Liver (tissue), 9 donors: ENCODE measurements around the gene RELB. TPM values are rescaled to one million over a fixed set of nuclear protein-coding genes. Genes with fewer than 3 reads are reported as not detected.

Source experiments
- DNase-seq: peaks from one replicate; pipeline ENCODE4 v3.0.0-alpha.2; 2017; ENCODE audit warnings: low spot score
- H3K27ac ChIP-seq, 2 donors: one replicate each; pipeline ENCODE4 v1.7.0; 2013; ENCODE audit warnings: inconsistent platforms in 2 of 2, low read length in 2 of 2, control low read depth in 1 of 2, low read depth in 1 of 2, mild to moderate bottlenecking in 1 of 2
- H3K27me3 ChIP-seq, 4 donors: one replicate each; pipeline versions ENCODE4 v1.6.1 to v1.7.0; 2013; ENCODE audit warnings: low read length in 3 of 4, inconsistent platforms in 1 of 4, mild to moderate bottlenecking in 1 of 4, moderate library complexity in 1 of 4; ENCODE audit not compliant: control insufficient read depth in 4 of 4, insufficient read depth in 4 of 4
- H3K36me3 ChIP-seq, 4 donors: one replicate each; pipeline versions ENCODE4 v1.6.1 to v1.7.0; 2013; ENCODE audit warnings: low read length in 3 of 4, mild to moderate bottlenecking in 3 of 4, low read depth in 1 of 4, moderate library complexity in 1 of 4; ENCODE audit not compliant: control insufficient read depth in 4 of 4, insufficient read depth in 3 of 4
- H3K4me1 ChIP-seq, 4 donors: one replicate each; pipeline versions ENCODE4 v1.6.1 to v1.7.0; 2013; ENCODE audit warnings: low read length in 3 of 4, mild to moderate bottlenecking in 3 of 4, moderate library complexity in 1 of 4; ENCODE audit not compliant: control insufficient read depth in 4 of 4, insufficient read depth in 4 of 4
- H3K4me3 ChIP-seq, 3 donors: one replicate each; pipeline versions ENCODE4 v1.6.1 to v1.7.0; 2013; ENCODE audit warnings: low read length in 3 of 3, control low read depth in 1 of 3, low read depth in 1 of 3, mild to moderate bottlenecking in 1 of 3
- H3K9ac ChIP-seq, 2 donors: one replicate each; pipeline ENCODE4 v1.7.0; 2013; ENCODE audit warnings: low read length in 2 of 2, mild to moderate bottlenecking in 2 of 2, moderate library complexity in 2 of 2, control low read depth in 1 of 2, low read depth in 1 of 2
- H3K9me3 ChIP-seq, 4 donors: one replicate each; pipeline versions ENCODE4 v1.6.1 to v1.7.0; 2013; ENCODE audit warnings: low read length in 3 of 4; ENCODE audit not compliant: control insufficient read depth in 4 of 4
- EGR1 ChIP-seq, 2 donors: IDR thresholded peaks; 2 replicates each; pipeline ENCODE4 v1.6.1; 2016 to 2018; ENCODE audit warnings: antibody characterized with exemption in 2 of 2, low read depth in 2 of 2
- FOXA2 ChIP-seq: IDR thresholded peaks from 2 replicates; pipeline ENCODE4 v1.6.1; 2016; ENCODE audit warnings: antibody characterized with exemption
- HNF4A ChIP-seq, 2 donors: conservative IDR thresholded peaks; 2 replicates each; pipeline ENCODE4 v1.6.1; 2016; ENCODE audit warnings: antibody characterized with exemption in 2 of 2, mild to moderate bottlenecking in 2 of 2
- HNF4G ChIP-seq: IDR thresholded peaks from 2 replicates; pipeline ENCODE4 v1.6.1; 2016; ENCODE audit warnings: antibody characterized with exemption
- JUND ChIP-seq, 2 donors: IDR thresholded peaks; 2 replicates each; pipeline ENCODE4 v1.6.1; 2016; ENCODE audit warnings: antibody characterized with exemption in 2 of 2
- NR2F2 ChIP-seq: IDR thresholded peaks from 2 replicates; pipeline ENCODE4 v1.6.1; 2016; ENCODE audit warnings: antibody characterized with exemption
- RAD21 ChIP-seq, 2 donors: IDR thresholded peaks; 2 replicates each; pipeline ENCODE4 v1.6.1; 2016; ENCODE audit warnings: antibody characterized with exemption in 2 of 2, mild to moderate bottlenecking in 2 of 2
- RXRA ChIP-seq, 2 donors: IDR thresholded peaks; 2 replicates each; pipeline ENCODE4 v1.6.1; 2017 to 2018; ENCODE audit warnings: antibody characterized with exemption in 2 of 2, mild to moderate bottlenecking in 1 of 2
- TAF1 ChIP-seq: conservative IDR thresholded peaks from 2 replicates; pipeline ENCODE4 v1.6.1; 2016; ENCODE audit warnings: antibody characterized with exemption, mild to moderate bottlenecking
- WGBS: extraction: QIAGEN DNeasy Blood & Tissue Kit; methylation state at CpG from one replicate; pipeline ENCODE4 v1.1.7; 2013; 5-methylcytosine and 5-hydroxymethylcytosine counted together
- polyA plus RNA-seq, 2 donors: library from polyadenylated mRNA; stranded (reverse) in 1 of 2; unstranded in 1 of 2; fragments of 200-250 nt in 1 of 2; fragments of >200 nt in 1 of 2; fragmentation: Nextera tagmentation in 1 of 2; extraction: Ambion mirVana in 1 of 2; gene quantifications; one replicate each; pipeline versions ENCODE4 v1.2.1 to v1.2.3, GENCODE V29; 2013 to 2015
- total RNA-seq, 2 donors: library from RNA; depleted of rRNA; stranded (reverse); fragments of >200 nt; gene quantifications; one replicate each; pipeline ENCODE4 v1.2.3, GENCODE V29; 2014
- TF ChIP-seq, protein P1 (sequence below): IDR thresholded peaks from 2 replicates; pipeline ENCODE4 v1.6.1; 2016; ENCODE audit warnings: antibody characterized with exemption, mild to moderate bottlenecking
- TF ChIP-seq, protein P2 (sequence below): fragments of 150-350 bp; IDR thresholded peaks from 2 replicates; pipeline ENCODE4 v1.5.1; 2017; ENCODE audit warnings: improper control_type of control experiment, low read depth, low read length; ENCODE audit not compliant: missing input control
- TF ChIP-seq, protein P3 (sequence below): IDR thresholded peaks from 2 replicates; pipeline ENCODE4 v1.6.1; 2016; ENCODE audit warnings: antibody characterized with exemption
- TF ChIP-seq, protein P4 (sequence below): IDR thresholded peaks from 2 replicates; pipeline ENCODE4 v1.6.1; 2016; ENCODE audit warnings: antibody characterized with exemption
- donor health status: healthy.
- donor health status: healthy.
- donor health status: healthy.
- donor health status: healthy.
- donor health status: healthy.

RELB gene
- total and polyA plus RNA-seq, 4 donors: 1.4 to 4.9 (median 2.6) TPM

DNA sequence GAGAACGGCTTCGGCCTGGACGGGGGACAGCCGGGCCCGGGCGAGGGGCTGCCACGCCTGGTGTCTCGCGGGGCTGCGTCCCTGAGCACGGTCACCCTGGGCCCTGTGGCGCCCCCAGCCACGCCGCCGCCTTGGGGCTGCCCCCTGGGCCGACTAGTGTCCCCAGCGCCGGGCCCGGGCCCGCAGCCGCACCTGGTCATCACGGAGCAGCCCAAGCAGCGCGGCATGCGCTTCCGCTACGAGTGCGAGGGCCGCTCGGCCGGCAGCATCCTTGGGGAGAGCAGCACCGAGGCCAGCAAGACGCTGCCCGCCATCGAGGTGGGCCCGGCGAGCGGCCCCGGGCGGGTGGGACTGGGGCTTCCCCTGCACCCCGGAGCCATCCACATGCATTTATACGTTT lies 10.7 kb downstream of the RELB start:
- Histone ChIP-seq H3K27me3 (no peaks in the 10 kb centered on the region), H3K9me3 (no peaks in the 10 kb centered on the region), H3K36me3 (peaks cover 0 to 13% (median 3%) of the 10 kb centered on the region in 4 donors), H3K4me3 (no peak overlapping the region), H3K4me1 (peaks cover 0 to 4% (median 1%) of the 10 kb centered on the region in 4 donors), H3K9ac (no peak overlapping the region), H3K27ac (no peak overlapping the region)
- WGBS: 97% methylated on average over 42 of the region's 42 CpGs
- DNase-seq: no peak
- TF ChIP-seq TAF1 (no peak), EGR1 (IDR thresholded peaks at IDR 0.05; ENCODE audit: low read depth in 2 of 2) (no peak), HNF4G (no peak), RAD21 (IDR thresholded peaks at IDR 0.05) (no peak), HNF4A (conservative IDR thresholded peaks at IDR 0.05) (no peak), JUND (IDR thresholded peaks at IDR 0.05) (no peak), NR2F2 (no peak), FOXA2 (no peak)
- TF ChIP-seq, protein P1, sequence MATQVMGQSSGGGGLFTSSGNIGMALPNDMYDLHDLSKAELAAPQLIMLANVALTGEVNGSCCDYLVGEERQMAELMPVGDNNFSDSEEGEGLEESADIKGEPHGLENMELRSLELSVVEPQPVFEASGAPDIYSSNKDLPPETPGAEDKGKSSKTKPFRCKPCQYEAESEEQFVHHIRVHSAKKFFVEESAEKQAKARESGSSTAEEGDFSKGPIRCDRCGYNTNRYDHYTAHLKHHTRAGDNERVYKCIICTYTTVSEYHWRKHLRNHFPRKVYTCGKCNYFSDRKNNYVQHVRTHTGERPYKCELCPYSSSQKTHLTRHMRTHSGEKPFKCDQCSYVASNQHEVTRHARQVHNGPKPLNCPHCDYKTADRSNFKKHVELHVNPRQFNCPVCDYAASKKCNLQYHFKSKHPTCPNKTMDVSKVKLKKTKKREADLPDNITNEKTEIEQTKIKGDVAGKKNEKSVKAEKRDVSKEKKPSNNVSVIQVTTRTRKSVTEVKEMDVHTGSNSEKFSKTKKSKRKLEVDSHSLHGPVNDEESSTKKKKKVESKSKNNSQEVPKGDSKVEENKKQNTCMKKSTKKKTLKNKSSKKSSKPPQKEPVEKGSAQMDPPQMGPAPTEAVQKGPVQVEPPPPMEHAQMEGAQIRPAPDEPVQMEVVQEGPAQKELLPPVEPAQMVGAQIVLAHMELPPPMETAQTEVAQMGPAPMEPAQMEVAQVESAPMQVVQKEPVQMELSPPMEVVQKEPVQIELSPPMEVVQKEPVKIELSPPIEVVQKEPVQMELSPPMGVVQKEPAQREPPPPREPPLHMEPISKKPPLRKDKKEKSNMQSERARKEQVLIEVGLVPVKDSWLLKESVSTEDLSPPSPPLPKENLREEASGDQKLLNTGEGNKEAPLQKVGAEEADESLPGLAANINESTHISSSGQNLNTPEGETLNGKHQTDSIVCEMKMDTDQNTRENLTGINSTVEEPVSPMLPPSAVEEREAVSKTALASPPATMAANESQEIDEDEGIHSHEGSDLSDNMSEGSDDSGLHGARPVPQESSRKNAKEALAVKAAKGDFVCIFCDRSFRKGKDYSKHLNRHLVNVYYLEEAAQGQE: no peak

DNA sequence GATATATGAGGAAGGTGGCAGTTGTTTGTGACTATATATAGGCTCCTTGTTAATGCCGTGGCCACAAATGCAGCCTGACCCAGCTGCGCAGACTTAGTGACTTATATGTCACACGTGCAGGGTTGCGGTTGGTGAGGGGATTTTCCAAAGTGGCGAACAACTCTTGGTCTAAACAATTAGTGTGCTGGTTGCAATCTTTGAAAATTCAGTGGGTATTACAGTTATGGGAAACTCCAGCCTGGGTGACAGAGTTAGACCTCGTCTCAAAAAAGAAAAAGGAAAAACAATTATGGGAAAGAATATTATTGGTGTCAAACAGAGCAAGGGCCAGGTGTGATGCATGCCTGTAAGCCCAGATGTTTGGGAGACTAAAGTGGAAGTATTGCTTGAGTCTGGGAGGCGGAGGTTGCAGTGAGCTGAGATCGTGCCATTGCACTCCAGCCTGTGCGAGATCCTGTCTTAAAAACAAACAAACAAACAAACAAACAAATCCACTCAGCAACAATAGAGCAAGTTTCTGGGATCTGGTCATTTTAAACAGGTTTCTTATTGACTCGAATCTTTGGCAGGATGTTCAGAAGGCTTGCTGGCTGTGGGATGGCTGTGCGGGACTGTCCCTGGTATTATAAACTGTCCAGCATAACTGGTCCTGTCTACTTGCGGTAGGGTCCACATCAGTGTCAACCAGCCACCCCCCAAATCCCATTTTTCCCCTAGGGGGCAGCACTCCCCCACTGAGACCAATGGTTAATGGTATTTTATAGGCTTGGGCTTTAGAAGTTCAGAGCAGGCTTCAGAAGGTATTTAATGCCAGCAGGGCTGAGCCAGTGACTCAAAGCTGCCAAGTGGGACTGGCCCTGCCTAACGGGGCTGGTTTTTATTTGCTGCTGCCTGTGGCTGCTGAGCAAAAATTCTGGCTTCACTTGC lies 15.4 kb downstream of the RELB start:
- 59% methylated on average over 13 of the region's 13 CpGs for WGBS
- Histone ChIP-seq H3K9me3 (no peaks in the 10 kb centered on the region), H3K4me3 (no peak overlapping the region), H3K27ac (no peak overlapping the region), H3K36me3 (peaks cover 0 to 7% (median 3%) of the 10 kb centered on the region in 4 donors), H3K27me3 (no peaks in the 10 kb centered on the region), H3K4me1 (peaks cover 0 to 8% (median 3%) of the 10 kb centered on the region in 4 donors), H3K9ac (no peak overlapping the region)
- DNase-seq: peak; percentile 82
- TF ChIP-seq, protein P2, sequence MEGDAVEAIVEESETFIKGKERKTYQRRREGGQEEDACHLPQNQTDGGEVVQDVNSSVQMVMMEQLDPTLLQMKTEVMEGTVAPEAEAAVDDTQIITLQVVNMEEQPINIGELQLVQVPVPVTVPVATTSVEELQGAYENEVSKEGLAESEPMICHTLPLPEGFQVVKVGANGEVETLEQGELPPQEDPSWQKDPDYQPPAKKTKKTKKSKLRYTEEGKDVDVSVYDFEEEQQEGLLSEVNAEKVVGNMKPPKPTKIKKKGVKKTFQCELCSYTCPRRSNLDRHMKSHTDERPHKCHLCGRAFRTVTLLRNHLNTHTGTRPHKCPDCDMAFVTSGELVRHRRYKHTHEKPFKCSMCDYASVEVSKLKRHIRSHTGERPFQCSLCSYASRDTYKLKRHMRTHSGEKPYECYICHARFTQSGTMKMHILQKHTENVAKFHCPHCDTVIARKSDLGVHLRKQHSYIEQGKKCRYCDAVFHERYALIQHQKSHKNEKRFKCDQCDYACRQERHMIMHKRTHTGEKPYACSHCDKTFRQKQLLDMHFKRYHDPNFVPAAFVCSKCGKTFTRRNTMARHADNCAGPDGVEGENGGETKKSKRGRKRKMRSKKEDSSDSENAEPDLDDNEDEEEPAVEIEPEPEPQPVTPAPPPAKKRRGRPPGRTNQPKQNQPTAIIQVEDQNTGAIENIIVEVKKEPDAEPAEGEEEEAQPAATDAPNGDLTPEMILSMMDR: peak; percentile 83
- peak; percentile 26 to 47 for TF ChIP-seq RXRA (IDR thresholded peaks at IDR 0.05)
- TF ChIP-seq, protein P3, sequence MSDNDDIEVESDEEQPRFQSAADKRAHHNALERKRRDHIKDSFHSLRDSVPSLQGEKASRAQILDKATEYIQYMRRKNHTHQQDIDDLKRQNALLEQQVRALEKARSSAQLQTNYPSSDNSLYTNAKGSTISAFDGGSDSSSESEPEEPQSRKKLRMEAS: no peak
- no peak for TF ChIP-seq HNF4G
- TF ChIP-seq RAD21 (IDR thresholded peaks at IDR 0.05): peak; percentile 95 to 97
- TF ChIP-seq, protein P4, sequence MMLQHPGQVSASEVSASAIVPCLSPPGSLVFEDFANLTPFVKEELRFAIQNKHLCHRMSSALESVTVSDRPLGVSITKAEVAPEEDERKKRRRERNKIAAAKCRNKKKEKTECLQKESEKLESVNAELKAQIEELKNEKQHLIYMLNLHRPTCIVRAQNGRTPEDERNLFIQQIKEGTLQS: no peak
- TF ChIP-seq HNF4A (conservative IDR thresholded peaks at IDR 0.05): peak; percentile 36 to 55
- peak in 1 of 2 donors; percentile 44 for TF ChIP-seq JUND (IDR thresholded peaks at IDR 0.05)
